Ascending aorta (tissue), 2 donors: ENCODE data around the gene NFIA. TPM values are rescaled to one million over a fixed set of nuclear protein-coding genes. Genes with fewer than 3 reads are reported as not detected.

Experiments
- DNase-seq, 2 donors: peaks; one replicate each; pipeline ENCODE4 v3.0.0-alpha.2; 2019; ENCODE audit warnings: low spot score in 2 of 2
- H3K27ac ChIP-seq, 2 donors: fragments of 200-600 bp; sonication (generic); one replicate each; pipeline ENCODE4 v1.5.1; 2016 to 2017; ENCODE audit warnings: mild to moderate bottlenecking in 1 of 2
- H3K27me3 ChIP-seq: fragments of 200-600 bp; sonication (generic); one replicate; pipeline ENCODE4 v1.5.1; 2017
- H3K36me3 ChIP-seq, 2 donors: fragments of 200-600 bp; sonication (generic); one replicate each; pipeline ENCODE4 v1.5.1; 2016
- H3K4me1 ChIP-seq, 2 donors: fragments of 200-600 bp; sonication (generic); one replicate each; pipeline ENCODE4 v1.5.1; 2016 to 2017; ENCODE audit warnings: mild to moderate bottlenecking in 1 of 2
- H3K4me3 ChIP-seq, 2 donors: fragments of 200-600 bp; sonication (generic); one replicate each; pipeline ENCODE4 v1.5.1; 2016 to 2017; ENCODE audit warnings: mild to moderate bottlenecking in 1 of 2
- H3K9me3 ChIP-seq, 2 donors: fragments of 200-600 bp; sonication (generic); one replicate each; pipeline ENCODE4 v1.5.1; 2016
- intact Hi-C: fragments of 100-400 bp; cut with DNase I; formaldehyde crosslinking; loops from one replicate; pipeline ENCODE4 v1.15.1; 2023
- total RNA-seq: library from RNA; depleted of rRNA; stranded (reverse); fragments of >200 nt; gene quantifications from one replicate; pipeline ENCODE4 v1.1.0, GENCODE V29; 2016
- TF ChIP-seq, protein P1 (sequence below), 3 experiments: fragments of 200-600 bp in 2 of 3; fragments of 450-650 bp in 1 of 3; sonication (generic) in 2 of 3; IDR thresholded peaks; one replicate each; pipeline ENCODE4 v1.5.1; 2016 to 2019; ENCODE audit warnings: antibody characterized with exemption in 3 of 3, mild to moderate bottlenecking in 1 of 3, moderate library complexity in 1 of 3

Gene NFIA
- total RNA-seq, 1 donor from 2014 or later, result 52.0 TPM

DNA sequence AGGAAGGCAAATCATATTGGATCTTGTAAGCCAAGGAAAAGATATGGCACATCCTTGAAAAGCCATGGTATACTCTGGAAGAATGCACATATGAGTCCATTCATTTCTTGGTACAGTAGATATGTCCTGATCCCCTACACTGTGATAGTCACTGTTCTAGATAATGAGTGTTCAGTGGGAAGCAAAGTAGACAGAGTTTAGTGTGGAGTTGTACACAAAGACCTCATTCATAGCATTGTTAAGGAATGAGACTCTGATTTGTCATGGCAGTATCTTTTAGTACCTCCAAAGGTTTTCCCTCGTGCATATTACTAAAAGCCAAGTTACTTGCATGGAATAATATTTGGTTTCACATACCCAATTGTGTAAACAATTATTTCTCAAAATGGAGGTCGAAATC is 204.7 kb downstream of the NFIA start:
- peak overlapping the region; percentile 69 to 76 for H3K27ac ChIP-seq
- no peaks in the 10 kb centered on the region for H3K9me3 ChIP-seq
- H3K36me3 ChIP-seq, result no peaks in the 10 kb centered on the region
- no peaks in the 10 kb centered on the region for H3K27me3 ChIP-seq
- TF ChIP-seq, protein P1, sequence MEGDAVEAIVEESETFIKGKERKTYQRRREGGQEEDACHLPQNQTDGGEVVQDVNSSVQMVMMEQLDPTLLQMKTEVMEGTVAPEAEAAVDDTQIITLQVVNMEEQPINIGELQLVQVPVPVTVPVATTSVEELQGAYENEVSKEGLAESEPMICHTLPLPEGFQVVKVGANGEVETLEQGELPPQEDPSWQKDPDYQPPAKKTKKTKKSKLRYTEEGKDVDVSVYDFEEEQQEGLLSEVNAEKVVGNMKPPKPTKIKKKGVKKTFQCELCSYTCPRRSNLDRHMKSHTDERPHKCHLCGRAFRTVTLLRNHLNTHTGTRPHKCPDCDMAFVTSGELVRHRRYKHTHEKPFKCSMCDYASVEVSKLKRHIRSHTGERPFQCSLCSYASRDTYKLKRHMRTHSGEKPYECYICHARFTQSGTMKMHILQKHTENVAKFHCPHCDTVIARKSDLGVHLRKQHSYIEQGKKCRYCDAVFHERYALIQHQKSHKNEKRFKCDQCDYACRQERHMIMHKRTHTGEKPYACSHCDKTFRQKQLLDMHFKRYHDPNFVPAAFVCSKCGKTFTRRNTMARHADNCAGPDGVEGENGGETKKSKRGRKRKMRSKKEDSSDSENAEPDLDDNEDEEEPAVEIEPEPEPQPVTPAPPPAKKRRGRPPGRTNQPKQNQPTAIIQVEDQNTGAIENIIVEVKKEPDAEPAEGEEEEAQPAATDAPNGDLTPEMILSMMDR (IDR thresholded peaks at IDR 0.05), result no peak
- intact Hi-C loops, result loop anchor here (2.0 to 5.0 kb wide), 4 partner anchors 50 to 350 kb away; no protein-coding TSS in a partner anchor
- no peak for DNase-seq
- peaks cover 0 to 51% of the 10 kb centered on the region in 2 donors for H3K4me1 ChIP-seq
- H3K4me3 ChIP-seq, result no peak overlapping the region

DNA sequence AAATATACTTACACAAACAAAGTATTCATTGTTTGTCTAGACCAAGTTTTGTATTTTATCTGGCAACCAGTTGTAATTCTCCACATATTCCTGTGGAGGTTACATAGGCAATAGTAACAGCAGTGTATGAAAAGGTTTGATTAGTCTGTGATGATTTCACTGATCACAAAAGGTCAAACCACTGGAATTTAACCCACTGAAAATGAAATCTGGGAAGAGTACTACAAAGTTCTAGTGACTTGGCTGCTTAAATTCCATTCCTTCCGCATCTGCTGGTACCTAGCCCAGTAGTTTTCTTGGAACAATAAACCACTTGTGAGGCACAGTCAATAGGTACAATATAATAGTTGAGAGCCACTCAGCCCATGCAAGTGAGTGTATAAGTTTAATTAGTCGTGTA is 205.4 kb downstream of the NFIA start:
- Histone ChIP-seq H3K27me3 (no peaks in the 10 kb centered on the region), H3K9me3 (no peaks in the 10 kb centered on the region), H3K27ac (peak overlapping the region; percentile 69 to 76), H3K36me3 (no peaks in the 10 kb centered on the region), H3K4me3 (no peak overlapping the region), H3K4me1 (peaks cover 4 to 54% of the 10 kb centered on the region in 2 donors)
- TF ChIP-seq, protein P1 (IDR thresholded peaks at IDR 0.05), result no peak
- intact Hi-C loops, result loop anchor here (2.0 to 5.0 kb wide), 4 partner anchors 49 to 350 kb away; no protein-coding TSS in a partner anchor
- no peak for DNase-seq

DNA sequence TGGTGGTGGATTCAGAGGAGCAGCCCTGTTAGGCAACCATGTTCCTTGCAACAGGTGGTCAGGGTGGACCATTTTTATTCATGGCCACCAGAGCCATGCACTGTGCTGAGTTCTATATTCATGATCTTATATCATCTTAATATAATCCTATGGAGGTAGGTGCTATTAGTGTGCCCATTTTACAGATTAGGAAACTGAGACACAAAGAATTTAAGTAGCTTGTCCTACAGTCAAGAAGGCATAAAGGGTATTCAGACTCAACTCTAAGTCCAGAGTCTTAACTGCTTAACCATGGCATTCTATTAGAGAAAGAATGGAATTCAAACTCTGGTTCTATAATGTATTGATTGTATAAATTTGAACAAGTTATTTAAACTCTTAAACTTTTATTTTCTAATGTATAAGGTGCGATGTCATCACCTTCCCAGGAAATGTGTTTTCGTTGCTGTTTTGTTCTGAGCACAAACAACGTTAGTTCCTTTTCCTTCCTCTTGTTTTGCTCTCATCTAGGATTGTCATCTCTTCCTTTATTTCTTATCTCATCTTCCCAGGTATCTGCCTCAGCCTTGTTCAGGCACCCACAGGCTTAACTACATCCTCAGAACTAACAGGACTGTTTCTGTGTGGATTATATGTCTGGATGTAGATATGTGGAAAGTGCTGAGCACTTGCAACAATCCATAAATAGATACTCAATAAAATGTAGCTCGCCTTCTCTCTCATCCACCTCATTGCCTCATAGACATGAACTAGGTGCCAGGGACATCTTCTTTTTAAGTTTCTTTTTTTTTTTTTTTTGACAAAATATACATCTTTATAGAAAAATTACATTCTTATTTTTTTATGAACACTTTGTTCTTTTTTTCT is 207.1 kb downstream of the NFIA start:
- intact Hi-C loops, result loop anchor here (5.0 kb wide), 3 partner anchors 147 to 348 kb away; no protein-coding TSS in a partner anchor
- Histone ChIP-seq H3K36me3 (no peaks in the 10 kb centered on the region), H3K4me1 (peaks cover 9 to 66% of the 10 kb centered on the region in 2 donors), H3K27ac (peak overlapping the region; percentile 9 to 76), H3K4me3 (no peak overlapping the region), H3K27me3 (no peaks in the 10 kb centered on the region), H3K9me3 (no peaks in the 10 kb centered on the region)
- TF ChIP-seq, protein P1 (IDR thresholded peaks at IDR 0.05), result no peak
- no peak for DNase-seq

- H3K4me1 ChIP-seq, result peaks cover 9 to 72% of the 10 kb centered on the region in 2 donors
- TF ChIP-seq, protein P1 (IDR thresholded peaks at IDR 0.05), result no peak
Measured at GRCh38 chr1:61290525-61290924, 208.2 kb downstream of the NFIA start.

GRCh38 chr1:61293197-61293596 is 210.8 kb downstream of the NFIA start:
- H3K27me3 ChIP-seq, result no peaks in the 10 kb centered on the region
- intact Hi-C loops, result no loop called here
- peaks cover 9 to 58% of the 10 kb centered on the region in 2 donors for H3K4me1 ChIP-seq
- no peak for DNase-seq
- H3K27ac ChIP-seq, result peak overlapping the region; percentile 46 to 48
- no peaks in the 10 kb centered on the region for H3K9me3 ChIP-seq
- no peaks in the 10 kb centered on the region for H3K36me3 ChIP-seq
- no peak overlapping the region for H3K4me3 ChIP-seq
- TF ChIP-seq, protein P1 (IDR thresholded peaks at IDR 0.05), result no peak

More at GRCh38 chr1:61290525-61290924, 208.2 kb downstream of the NFIA start:
- no peaks in the 10 kb centered on the region for H3K9me3 ChIP-seq
- no peak for DNase-seq
- H3K36me3 ChIP-seq, result no peaks in the 10 kb centered on the region
- peak overlapping the region in 1 of 2 donors; percentile 1 for H3K27ac ChIP-seq
- intact Hi-C loops, result no loop called here
- no peak overlapping the region for H3K4me3 ChIP-seq
- H3K27me3 ChIP-seq, result no peaks in the 10 kb centered on the region
